IMR-90 (cell line): ENCODE data around the gene IZUMO4. TPM values are rescaled to one million over a fixed set of nuclear protein-coding genes. Genes with fewer than 3 reads are reported as not detected.

Experiments used
- ATAC-seq: fragments of 200-7000 bp; cut with Tn5 transposase; 2 replicates; pipeline ENCODE4 v1.9.1; 2020; ENCODE audit warnings: low read depth, mild to moderate bottlenecking, moderate library complexity
- BruUV-seq: library from RNA; stranded (reverse); fragments of 400-500 nt; replicated peaks from 2 replicates; lab custom pipeline; 2021; lab: Mats Ljungman, UMichigan
- CTCF ChIA-PET: fragments of 300-600 bp; formaldehyde crosslinking; extraction: SDS; loops from one replicate; lab custom pipeline; 2021; ENCODE audit warnings: antibody characterized with exemption; lab: Yijun Ruan, JAX
- POLR2A ChIA-PET: fragments of 300-600 bp; sonication (Branson Sonifier 250); formaldehyde crosslinking; loops from one replicate; lab custom pipeline; 2022; ENCODE audit warnings: antibody characterized with exemption; ENCODE audit not compliant: unreplicated experiment; lab: Charles Lee
- DNase-seq: peaks from one replicate; pipeline ENCODE4 v3.0.0; 2013
- H2AFZ ChIP-seq: replicated peaks from 2 replicates; pipeline ENCODE3; 2013; ENCODE audit warnings: low read length, mild to moderate bottlenecking; ENCODE audit not compliant: poor library complexity
- H2AK5ac ChIP-seq: 2 replicates; pipeline ENCODE4 v1.6.1; 2013; ENCODE audit warnings: low read depth, low read length, inconsistent platforms
- H2AK9ac ChIP-seq: replicated peaks from 2 replicates; pipeline ENCODE3; 2013; ENCODE audit warnings: mild to moderate bottlenecking, low read depth, low read length, moderate library complexity; ENCODE audit not compliant: poor library complexity
- H2BK120ac ChIP-seq: 2 replicates; pipeline ENCODE4 v1.6.1; 2013; ENCODE audit warnings: low read depth, low read length, inconsistent platforms
- H2BK15ac ChIP-seq: 3 replicates; pipeline ENCODE4 v1.6.1; 2013; ENCODE audit warnings: low read depth, low read length, inconsistent platforms
- H2BK20ac ChIP-seq: 2 replicates; pipeline ENCODE4 v1.6.1; 2013; ENCODE audit warnings: low read depth, mild to moderate bottlenecking, inconsistent platforms, low read length, moderate library complexity
- H2BK5ac ChIP-seq: 2 replicates; pipeline ENCODE4 v1.6.1; 2013; ENCODE audit warnings: mild to moderate bottlenecking, low read depth, low read length, inconsistent platforms; ENCODE audit not compliant: poor library complexity, severe bottlenecking
- H3K14ac ChIP-seq: replicated peaks from 2 replicates; pipeline ENCODE4 v1.6.1; 2013; ENCODE audit warnings: low read depth, low read length, inconsistent platforms
- H3K18ac ChIP-seq: 2 replicates; pipeline ENCODE4 v1.6.1; 2013; ENCODE audit warnings: low read depth, low read length, control low read depth
- H3K23ac ChIP-seq: 2 replicates; pipeline ENCODE4 v1.6.1; 2013; ENCODE audit warnings: low read depth, low read length, inconsistent platforms
- H3K27ac ChIP-seq: 2 replicates; pipeline ENCODE4 v1.5.1; 2013; ENCODE audit warnings: mild to moderate bottlenecking, control low read depth, low read length; ENCODE audit not compliant: insufficient read depth
- H3K27me3 ChIP-seq: 2 replicates; pipeline ENCODE4 v1.6.1; 2013; ENCODE audit warnings: low read length; ENCODE audit not compliant: control insufficient read depth, insufficient read depth
- H3K36me3 ChIP-seq: 2 replicates; pipeline ENCODE4 v1.6.1; 2013; ENCODE audit warnings: low read length, mixed read lengths; ENCODE audit not compliant: control insufficient read depth, insufficient read depth
- H3K4ac ChIP-seq: 2 replicates; pipeline ENCODE4 v1.6.1; 2013; ENCODE audit warnings: low read depth, low read length, inconsistent platforms
- H3K4me1 ChIP-seq: 2 replicates; pipeline ENCODE4 v1.6.1; 2013; ENCODE audit warnings: low read length, mixed read lengths; ENCODE audit not compliant: control insufficient read depth, insufficient read depth
- H3K4me2 ChIP-seq: 2 replicates; pipeline ENCODE4 v1.6.1; 2013; ENCODE audit warnings: low read depth, mild to moderate bottlenecking, control low read depth, low read length, moderate library complexity
- H3K4me3 ChIP-seq: 2 replicates; pipeline ENCODE4 v1.5.1; 2013; ENCODE audit warnings: low read depth, mild to moderate bottlenecking, control low read depth, low read length, moderate library complexity; ENCODE audit not compliant: insufficient read depth
- H3K56ac ChIP-seq: 2 replicates; pipeline ENCODE4 v1.6.1; 2013; ENCODE audit warnings: low read length, inconsistent platforms; ENCODE audit not compliant: insufficient read depth; ENCODE audit errors: extremely low read depth
- H3K79me1 ChIP-seq, 2 experiments: 2 replicates each; pipeline ENCODE4 v1.6.1; 2013; ENCODE audit warnings: low read length in 2 of 2, inconsistent platforms in 1 of 2, low read depth in 1 of 2
- H3K9ac ChIP-seq: 2 replicates; pipeline ENCODE4 v1.6.1; 2013; ENCODE audit warnings: low read depth, low read length, control low read depth
- H3K9me1 ChIP-seq: 2 replicates; pipeline ENCODE4 v1.6.1; 2013; ENCODE audit warnings: low read length, inconsistent platforms; ENCODE audit not compliant: insufficient read depth
- H3K9me3 ChIP-seq: 2 replicates; pipeline ENCODE4 v1.6.1; 2013; ENCODE audit warnings: low read length; ENCODE audit not compliant: control insufficient read depth, insufficient read depth
- H4K20me1 ChIP-seq: 2 replicates; pipeline ENCODE4 v1.6.1; 2013; ENCODE audit warnings: low read length, inconsistent platforms; ENCODE audit not compliant: insufficient read depth
- H4K5ac ChIP-seq: 2 replicates; pipeline ENCODE4 v1.6.1; 2013; ENCODE audit warnings: mild to moderate bottlenecking, low read depth, low read length, control low read depth
- H4K8ac ChIP-seq, 2 experiments: 2 replicates each; pipeline ENCODE4 v1.6.1; 2013; ENCODE audit warnings: low read depth in 2 of 2, low read length in 2 of 2, control low read depth in 1 of 2, inconsistent platforms in 1 of 2
- H4K91ac ChIP-seq: 2 replicates; pipeline ENCODE4 v1.6.1; 2013; ENCODE audit warnings: low read depth, low read length, inconsistent platforms; ENCODE audit not compliant: insufficient read depth
- RAD21 ChIP-seq: IDR thresholded peaks from 2 replicates; pipeline ENCODE4 v1.6.1; 2012; ENCODE audit warnings: low read length, improper control_type of control experiment
- WGBS, 2 experiments: methylation state at CpG; one replicate each; pipeline versions ENCODE4 v1.1.5 to v1.1.7; 2013; ENCODE audit warnings: missing lambda C conversion rate in 2 of 2; ENCODE audit not compliant: insufficient read length in 1 of 2; ENCODE audit errors: extremely low coverage in 2 of 2; 5-methylcytosine and 5-hydroxymethylcytosine counted together
- dilution Hi-C: fragments of 300-500 bp; cut with HindIII; formaldehyde crosslinking; loops from one replicate; pipeline ENCODE4 v1.14.3; 2018; ENCODE audit warnings: low sequenced_read_pairs; ENCODE audit not compliant: unreplicated experiment
- in situ Hi-C: fragments of 300-500 bp; cut with MboI; formaldehyde crosslinking; loops from 3 replicates; pipeline ENCODE4 v1.14.3; 2019; ENCODE audit warnings: low sequenced_read_pairs, inconsistent platforms, mixed read lengths
- intact Hi-C: fragments of 100-400 bp; cut with micrococcal nuclease; formaldehyde crosslinking; loops from 2 replicates; pipeline ENCODE4 v1.10.0; 2022
- polyA plus RNA-seq, 3 experiments: library from polyadenylated mRNA; depleted of rRNA; stranded (reverse); fragments of >200 nt; gene quantifications; 2 replicates each; pipeline ENCODE4 v1.2.3, GENCODE V29; 2012; ENCODE audit warnings: low replicate concordance in 1 of 3
- total RNA-seq: library from RNA; depleted of rRNA; stranded (reverse); fragments of >200 nt; gene quantifications from 2 replicates; pipeline ENCODE4 v1.2.3, GENCODE V29; 2012

The IZUMO4 gene
- total and polyA plus RNA-seq, 2 of the 4 experiments (the other 2 are of a cell fraction) = 0.72 to 2.8 TPM

DNA sequence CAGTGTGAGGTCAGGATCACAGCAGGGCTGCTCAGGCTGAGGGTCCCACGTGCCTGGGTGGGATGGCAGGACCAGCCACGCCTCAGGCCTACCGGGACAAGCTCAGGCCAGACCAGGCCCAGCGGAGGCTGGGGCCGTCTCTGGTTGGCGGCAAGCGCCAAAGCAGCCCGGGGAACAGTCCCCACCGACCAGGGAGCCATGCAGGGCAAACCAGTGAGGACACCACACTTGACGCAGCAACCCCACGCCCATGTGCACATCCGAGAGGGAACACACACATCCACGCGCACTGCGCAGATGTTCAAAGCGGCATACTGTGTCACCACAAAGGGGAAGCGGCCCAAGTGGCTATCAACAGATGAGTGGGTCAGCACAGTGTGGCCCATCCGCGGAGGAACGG lies 15.2 kb downstream of the IZUMO4 start:
- H3K9me1 ChIP-seq = no peaks in the 10 kb centered on the region
- ATAC-seq (no peak), DNase-seq (no peak)
- peaks cover 92% of the 10 kb centered on the region for H3K36me3 ChIP-seq
- no peak overlapping the region for H3K4me3 ChIP-seq
- ChIA-PET POLR2A (no interaction called here), CTCF (no interaction called here)
- H4K5ac ChIP-seq = no peak overlapping the region
- in situ Hi-C loops = no loop called here
- H2AK9ac ChIP-seq = no peak overlapping the region
- H2AFZ ChIP-seq = no peak overlapping the region
- WGBS, 2 experiments = 98% methylated on average over 16 of the region's 20 CpGs; no CpG with 5 or more reads in 1 of the 2 experiments
- H3K14ac ChIP-seq = no peak overlapping the region
- no peaks in the 10 kb centered on the region for H3K9me3 ChIP-seq
- dilution Hi-C loops = no loop called here
- peaks cover 4 to 15% of the 10 kb centered on the region in 2 experiments; a peak in 3 of 4 replicates for H3K79me1 ChIP-seq
- H2BK5ac ChIP-seq = no peak overlapping the region
- H3K9ac ChIP-seq = no peak overlapping the region
- H2BK15ac ChIP-seq = no peak overlapping the region
- H2BK20ac ChIP-seq = no peak overlapping the region
- H4K91ac ChIP-seq = no peak overlapping the region
- no peak overlapping the region for H3K56ac ChIP-seq
- intact Hi-C loops = no loop called here
- peaks cover 7% of the 10 kb centered on the region for H4K20me1 ChIP-seq
- H3K4me1 ChIP-seq = no peaks in the 10 kb centered on the region
- no peak overlapping the region for H3K4ac ChIP-seq
- H3K18ac ChIP-seq = no peak overlapping the region
- H3K27me3 ChIP-seq = no peaks in the 10 kb centered on the region
- no peak overlapping the region for H2BK120ac ChIP-seq
- BruUV-seq = no TSS peak
- no peak overlapping the region for H3K4me2 ChIP-seq
- H2AK5ac ChIP-seq = no peak overlapping the region
- H3K23ac ChIP-seq = no peak overlapping the region
- TF ChIP-seq RAD21 = no peak
- no peak overlapping the region for H4K8ac ChIP-seq
- H3K27ac ChIP-seq = no peak overlapping the region
